H9 (cell line): ENCODE measurements around the gene CDRT4. TPM values are rescaled to one million over a fixed set of nuclear protein-coding genes. Genes with fewer than 3 reads are reported as not detected.
A peak's percentile ranks its signal among the peaks of the same experiment; 100 is the strongest.

Source experiments
- DNase-seq: peaks from one replicate; pipeline ENCODE4 v3.0.0-alpha.2; 2017
- H2AFZ ChIP-seq: one replicate; pipeline ENCODE4 v1.6.1; 2013; ENCODE audit warnings: mild to moderate bottlenecking, low read length, control low read depth, moderate library complexity
- H2AK5ac ChIP-seq: 2 replicates; pipeline ENCODE4 v1.6.1; 2013; ENCODE audit warnings: low read length, control low read depth, mixed read lengths; ENCODE audit not compliant: insufficient read length
- H2BK120ac ChIP-seq: one replicate; pipeline ENCODE4 v1.6.1; 2013; ENCODE audit warnings: low read depth, mild to moderate bottlenecking, low read length, control low read depth, inconsistent platforms; ENCODE audit not compliant: poor library complexity, severe bottlenecking
- H2BK12ac ChIP-seq: 2 replicates; pipeline ENCODE4 v1.6.1; 2013; ENCODE audit warnings: low read length, control low read depth, mixed read lengths, low read depth; ENCODE audit not compliant: insufficient read length
- H2BK15ac ChIP-seq: 2 replicates; pipeline ENCODE4 v1.6.1; 2013; ENCODE audit warnings: low read depth, low read length, control low read depth
- H2BK20ac ChIP-seq: one replicate; pipeline ENCODE4 v1.6.1; 2013; ENCODE audit warnings: low read depth, mild to moderate bottlenecking, low read length, control low read depth, inconsistent platforms; ENCODE audit not compliant: poor library complexity, severe bottlenecking
- H2BK5ac ChIP-seq: 2 replicates; pipeline ENCODE4 v1.6.1; 2013; ENCODE audit warnings: low read length, control low read depth, mixed read lengths; ENCODE audit not compliant: insufficient read length
- H3K14ac ChIP-seq: 2 replicates; pipeline ENCODE4 v1.6.1; 2013; ENCODE audit warnings: low read length, control low read depth; ENCODE audit not compliant: insufficient read depth
- H3K18ac ChIP-seq: 2 replicates; pipeline ENCODE4 v1.6.1; 2013; ENCODE audit warnings: low read depth, mild to moderate bottlenecking, mixed read lengths, low read length, control low read depth; ENCODE audit not compliant: insufficient read length
- H3K23ac ChIP-seq: 2 replicates; pipeline ENCODE4 v1.6.1; 2013; ENCODE audit warnings: low read length, control low read depth, mixed read lengths, low read depth; ENCODE audit not compliant: insufficient read length
- H3K23me2 ChIP-seq: 2 replicates; pipeline ENCODE4 v1.6.1; 2013; ENCODE audit warnings: low read depth, mild to moderate bottlenecking, mixed read lengths, low read length, control low read depth; ENCODE audit not compliant: insufficient read length, poor library complexity, severe bottlenecking
- H3K27ac ChIP-seq: 2 replicates; pipeline ENCODE4 v1.5.1; 2013; ENCODE audit warnings: low read length, control low read depth, mixed read lengths, low read depth; ENCODE audit not compliant: insufficient read length
- H3K27me3 ChIP-seq: 2 replicates; pipeline ENCODE4 v1.6.1; 2013; ENCODE audit warnings: low read length, control low read depth, inconsistent platforms; ENCODE audit not compliant: insufficient read depth
- H3K4ac ChIP-seq: 2 replicates; pipeline ENCODE4 v1.6.1; 2013; ENCODE audit warnings: low read depth, mild to moderate bottlenecking, control low read depth, inconsistent platforms, low read length, moderate library complexity
- H3K4me1 ChIP-seq: 2 replicates; pipeline ENCODE4 v1.6.1; 2013; ENCODE audit warnings: low read length, control low read depth, inconsistent platforms; ENCODE audit not compliant: insufficient read depth
- H3K4me2 ChIP-seq: 2 replicates; pipeline ENCODE4 v1.6.1; 2013; ENCODE audit warnings: low read length, control low read depth, mixed read lengths; ENCODE audit not compliant: insufficient read length, insufficient read depth
- H3K56ac ChIP-seq: 2 replicates; pipeline ENCODE4 v1.6.1; 2013; ENCODE audit warnings: low read depth, mild to moderate bottlenecking, mixed read lengths, low read length, control low read depth; ENCODE audit not compliant: insufficient read length
- H3K79me1 ChIP-seq: 2 replicates; pipeline ENCODE4 v1.6.1; 2013; ENCODE audit warnings: low read depth, mild to moderate bottlenecking, moderate library complexity, low read length, control low read depth, inconsistent platforms; ENCODE audit not compliant: insufficient read depth, poor library complexity, severe bottlenecking
- H3K79me2 ChIP-seq: 2 replicates; pipeline ENCODE4 v1.6.1; 2013; ENCODE audit warnings: low read length, control low read depth, inconsistent platforms; ENCODE audit not compliant: insufficient read depth
- H3K9ac ChIP-seq: 2 replicates; pipeline ENCODE4 v1.6.1; 2013; ENCODE audit warnings: low read length, control low read depth, mixed read lengths; ENCODE audit not compliant: insufficient read length; ENCODE audit errors: extremely low read depth
- H3K9me3 ChIP-seq: one replicate; pipeline ENCODE4 v1.6.1; 2013; ENCODE audit warnings: low read depth, low read length, inconsistent platforms; ENCODE audit not compliant: control insufficient read depth
- H3T11ph ChIP-seq: one replicate; pipeline ENCODE4 v1.6.1; 2013; ENCODE audit warnings: mild to moderate bottlenecking, low read length, control low read depth, inconsistent platforms
- H4K20me1 ChIP-seq: one replicate; pipeline ENCODE4 v1.6.1; 2013; ENCODE audit not compliant: control insufficient read depth, insufficient read length, insufficient read depth
- H4K5ac ChIP-seq: 2 replicates; pipeline ENCODE4 v1.6.1; 2013; ENCODE audit warnings: low read depth, mild to moderate bottlenecking, mixed read lengths, low read length, control low read depth; ENCODE audit not compliant: insufficient read length
- H4K8ac ChIP-seq: replicated peaks from 2 replicates; pipeline ENCODE4 v1.6.1; 2013; ENCODE audit warnings: low read length, control low read depth, mixed read lengths, low read depth; ENCODE audit not compliant: insufficient read length
- H4K91ac ChIP-seq: 2 replicates; pipeline ENCODE4 v1.6.1; 2013; ENCODE audit warnings: low read depth, mild to moderate bottlenecking, moderate library complexity, mixed read lengths, low read length, control low read depth; ENCODE audit not compliant: insufficient read length
- H3K27ac Mint-ChIP-seq, 3 experiments: 2 replicates in 2 of 3; 3 replicates in 1 of 3; pipeline ENCODE4 v1.8.0; 2020 to 2021; ENCODE audit warnings: mixed read lengths in 3 of 3, mild to moderate bottlenecking in 1 of 3, moderate library complexity in 1 of 3
- H3K27me3 Mint-ChIP-seq: 2 replicates; pipeline ENCODE4 v1.8.0; 2021; ENCODE audit warnings: low read depth, mild to moderate bottlenecking, moderate library complexity, mixed read lengths
- H3K36me3 Mint-ChIP-seq, 3 experiments: 2 replicates in 2 of 3; 3 replicates in 1 of 3; pipeline ENCODE4 v1.8.0; 2020 to 2021; ENCODE audit warnings: low read depth in 3 of 3, mixed read lengths in 3 of 3; ENCODE audit not compliant: insufficient read depth in 1 of 3
- H3K4me1 Mint-ChIP-seq, 2 experiments: 2 replicates each; pipeline ENCODE4 v1.8.0; 2020; ENCODE audit warnings: mixed read lengths in 2 of 2
- H3K4me3 Mint-ChIP-seq, 2 experiments: 2 replicates in 1 of 2; 3 replicates in 1 of 2; pipeline ENCODE4 v1.8.0; 2020 to 2021; ENCODE audit warnings: mild to moderate bottlenecking in 2 of 2, mixed read lengths in 2 of 2, moderate library complexity in 1 of 2
- H3K9me3 Mint-ChIP-seq, 2 experiments: 2 replicates in 1 of 2; 3 replicates in 1 of 2; pipeline ENCODE4 v1.8.0; 2020; ENCODE audit warnings: mild to moderate bottlenecking in 2 of 2, mixed read lengths in 2 of 2, moderate library complexity in 1 of 2
- CTCF ChIP-seq: fragments of 200-600 bp; sonication (generic); conservative IDR thresholded peaks from 3 replicates; pipeline ENCODE4 v1.8.0; 2021; ENCODE audit warnings: antibody characterized with exemption, mild to moderate bottlenecking
- WGBS: extraction: QIAGEN DNeasy Blood & Tissue Kit; methylation state at CpG from one replicate; pipeline ENCODE4 v1.1.7; 2013; ENCODE audit warnings: missing lambda C conversion rate, low lambda C conversion rate, mixed read lengths; ENCODE audit not compliant: insufficient read length; ENCODE audit errors: extremely low coverage; 5-methylcytosine and 5-hydroxymethylcytosine counted together
- total RNA-seq: library from RNA; stranded (reverse); gene quantifications from 2 replicates; pipeline ENCODE4 v1.2.1, GENCODE V29; 2021

CDRT4 gene
- total RNA-seq, 1 experiment from 2014 or later, result 3.8 TPM

GRCh38 chr17:15507896-15508295 lies 40.5 kb upstream of the CDRT4 start:
- no peak overlapping the region for H4K5ac ChIP-seq
- H2AK5ac ChIP-seq, result no peak overlapping the region
- H4K8ac ChIP-seq, result no peak overlapping the region
- no peaks in the 10 kb centered on the region for H3K79me1 ChIP-seq
- no peaks in the 10 kb centered on the region for H3K9me3 ChIP-seq
- H3K27ac Mint-ChIP-seq, result peak overlapping the region in 1 of 3 experiments; percentile 57; a peak in 2 of 7 replicates
- no peak overlapping the region for H2AFZ ChIP-seq
- H3K4me1 ChIP-seq, result no peaks in the 10 kb centered on the region
- no peaks in the 10 kb centered on the region for H3K27me3 ChIP-seq
- DNase-seq, result no peak
- no peak overlapping the region for H3K9ac ChIP-seq
- no peak overlapping the region for H3K27ac ChIP-seq
- H3K4me2 ChIP-seq, result no peak overlapping the region
- H3K27me3 Mint-ChIP-seq, result no peaks in the 10 kb centered on the region
- no peak for TF ChIP-seq CTCF
- no CpG with 5 or more reads among the region's 3 CpGs for WGBS
- no peak overlapping the region for H4K91ac ChIP-seq
- H2BK15ac ChIP-seq, result no peak overlapping the region
- no peaks in the 10 kb centered on the region for H4K20me1 ChIP-seq
- no peaks in the 10 kb centered on the region for H3K79me2 ChIP-seq
- H2BK12ac ChIP-seq, result no peak overlapping the region
- no peaks in the 10 kb centered on the region for H3K9me3 Mint-ChIP-seq
- H3K36me3 Mint-ChIP-seq, result peaks cover 25 to 47% (median 29%) of the 10 kb centered on the region in 3 experiments
- no peak overlapping the region for H3K14ac ChIP-seq
- no peak overlapping the region for H2BK20ac ChIP-seq
- H3K4me1 Mint-ChIP-seq, result peaks cover 5 to 7% of the 10 kb centered on the region in 2 experiments
- H3K23ac ChIP-seq, result no peak overlapping the region
- no peak overlapping the region for H3K4ac ChIP-seq
- H3K4me3 Mint-ChIP-seq, result no peak overlapping the region
- H2BK120ac ChIP-seq, result no peak overlapping the region
- H3K56ac ChIP-seq, result no peak overlapping the region
- no peak overlapping the region for H3K18ac ChIP-seq
- no peaks in the 10 kb centered on the region for H3K23me2 ChIP-seq
- no peak overlapping the region for H3T11ph ChIP-seq
- H2BK5ac ChIP-seq, result no peak overlapping the region
